ENCODE results near the gene ATP8B4.

The ATP8B4 gene

DNA sequence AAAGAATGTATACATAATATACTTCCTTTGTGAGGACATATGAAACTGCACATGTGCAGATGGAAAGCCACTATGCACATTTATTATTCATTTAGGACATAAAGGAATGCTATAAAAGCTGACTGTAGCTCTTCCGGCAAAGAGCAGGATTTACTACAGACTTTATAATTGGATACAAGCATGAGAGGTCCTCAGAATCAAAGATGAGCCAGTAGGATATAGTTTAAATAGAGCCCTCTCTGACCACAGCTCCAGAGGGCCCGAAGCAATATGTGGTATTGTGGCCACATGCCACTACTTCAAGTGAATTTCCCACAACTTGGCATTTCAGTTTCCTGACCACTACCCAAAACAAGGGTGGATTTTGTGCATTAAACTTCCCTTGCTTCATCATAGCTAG is 140.9 kb downstream of the ATP8B4 start:
- no peaks in the 10 kb centered on the region for H3K9me3 ChIP-seq (ENCODE audit: insufficient read depth, low read depth, low read length)
- no peak overlapping the region for H4K91ac ChIP-seq (ENCODE audit: low read depth, low read length)
- H2BK12ac ChIP-seq (ENCODE audit: low read length), result peak overlapping the region; percentile 44
- H2BK120ac ChIP-seq (ENCODE audit: insufficient read depth, low read length, poor library complexity), result no peak overlapping the region
- H3K79me1 ChIP-seq (ENCODE audit: low read length), result no peaks in the 10 kb centered on the region
- no peaks in the 10 kb centered on the region for H3K27me3 ChIP-seq (ENCODE audit: insufficient read depth, low read length)
- no peak overlapping the region for H3K9ac ChIP-seq (ENCODE audit: low read length)
- WGBS (ENCODE audit: extremely low coverage, insufficient coverage, insufficient read length), result no CpG with 5 or more reads among the region's 2 CpGs
- no peak for DNase-seq
- no peak overlapping the region for H4K8ac ChIP-seq (ENCODE audit: low read depth, low read length)
- H3K4ac ChIP-seq (ENCODE audit: low read depth, low read length), result no peak overlapping the region
- H3K23ac ChIP-seq (ENCODE audit: low read length), result no peak overlapping the region
- no peaks in the 10 kb centered on the region for H3K36me3 ChIP-seq (ENCODE audit: control insufficient read depth in 1 of 2, insufficient read depth in 2 of 2, low read length in 2 of 2)
- H3K79me2 ChIP-seq (ENCODE audit: control insufficient read depth, insufficient read depth, low read length, poor library complexity), result no peaks in the 10 kb centered on the region
- no peak overlapping the region for H3K4me3 ChIP-seq (ENCODE audit: low read depth, low read length)
- no peak overlapping the region for H3K14ac ChIP-seq (ENCODE audit: low read length)
- no peak overlapping the region for H3K4me2 ChIP-seq (ENCODE audit: low read length)
- no peaks in the 10 kb centered on the region for H3K4me1 ChIP-seq (ENCODE audit: control insufficient read depth in 1 of 2, insufficient read depth in 2 of 2, low read length in 2 of 2)
- no peak overlapping the region for H2AFZ ChIP-seq (ENCODE audit: insufficient read depth, low read length, poor library complexity)
- H3K27ac ChIP-seq (ENCODE audit: low read depth, low read length), result no peak overlapping the region
- H2BK5ac ChIP-seq (ENCODE audit: low read depth, low read length, poor library complexity), result no peak overlapping the region
- H3K18ac ChIP-seq (ENCODE audit: low read length), result no peak overlapping the region
- H2AK5ac ChIP-seq (ENCODE audit: low read length), result no peak overlapping the region
- H4K12ac ChIP-seq (ENCODE audit: low read depth, low read length), result no peak overlapping the region

DNA sequence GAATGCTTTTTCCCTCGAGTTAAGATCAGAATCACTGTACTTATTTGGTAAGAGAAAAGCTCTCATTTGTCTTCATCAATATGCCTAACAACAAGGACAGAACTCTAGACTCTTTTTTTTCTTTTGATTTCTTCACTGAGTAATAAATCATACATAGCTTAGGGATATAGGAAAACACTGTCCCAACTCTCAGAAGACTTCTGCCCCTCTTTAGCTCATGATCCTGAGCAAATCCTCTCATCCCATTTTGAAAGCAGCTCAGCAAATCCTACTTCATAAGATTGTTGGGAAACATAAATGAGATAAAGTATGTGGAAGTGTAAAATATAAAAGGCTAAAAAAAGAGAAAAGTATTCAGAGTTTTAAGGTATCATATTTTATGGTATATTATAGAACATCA is 141.7 kb downstream of the ATP8B4 start:
- Histone ChIP-seq H2BK120ac (ENCODE audit: insufficient read depth, low read length, poor library complexity) (no peak overlapping the region), H3K4me3 (ENCODE audit: low read depth, low read length) (no peak overlapping the region), H3K4me1 (ENCODE audit: control insufficient read depth in 1 of 2, insufficient read depth in 2 of 2, low read length in 2 of 2) (no peaks in the 10 kb centered on the region), H3K9ac (ENCODE audit: low read length) (no peak overlapping the region), H4K91ac (ENCODE audit: low read depth, low read length) (no peak overlapping the region), H2AFZ (ENCODE audit: insufficient read depth, low read length, poor library complexity) (no peak overlapping the region), H2BK12ac (ENCODE audit: low read length) (no peak overlapping the region), H3K27ac (ENCODE audit: low read depth, low read length) (no peak overlapping the region), H4K8ac (ENCODE audit: low read depth, low read length) (no peak overlapping the region), H2AK5ac (ENCODE audit: low read length) (no peak overlapping the region), H3K4me2 (ENCODE audit: low read length) (no peak overlapping the region), H4K12ac (ENCODE audit: low read depth, low read length) (no peak overlapping the region), H3K79me1 (ENCODE audit: low read length) (no peaks in the 10 kb centered on the region), H3K9me3 (ENCODE audit: insufficient read depth, low read depth, low read length) (no peaks in the 10 kb centered on the region), H3K14ac (ENCODE audit: low read length) (no peak overlapping the region), H3K4ac (ENCODE audit: low read depth, low read length) (no peak overlapping the region), H3K27me3 (ENCODE audit: insufficient read depth, low read length) (no peaks in the 10 kb centered on the region), H3K79me2 (ENCODE audit: control insufficient read depth, insufficient read depth, low read length, poor library complexity) (no peaks in the 10 kb centered on the region), H3K23ac (ENCODE audit: low read length) (no peak overlapping the region), H2BK5ac (ENCODE audit: low read depth, low read length, poor library complexity) (no peak overlapping the region), H3K18ac (ENCODE audit: low read length) (no peak overlapping the region), H3K36me3 (ENCODE audit: control insufficient read depth in 1 of 2, insufficient read depth in 2 of 2, low read length in 2 of 2) (no peaks in the 10 kb centered on the region)
- no CpG with 5 or more reads among the region's 1 CpG for WGBS (ENCODE audit: extremely low coverage, insufficient coverage, insufficient read length)
- no peak for DNase-seq

DNA sequence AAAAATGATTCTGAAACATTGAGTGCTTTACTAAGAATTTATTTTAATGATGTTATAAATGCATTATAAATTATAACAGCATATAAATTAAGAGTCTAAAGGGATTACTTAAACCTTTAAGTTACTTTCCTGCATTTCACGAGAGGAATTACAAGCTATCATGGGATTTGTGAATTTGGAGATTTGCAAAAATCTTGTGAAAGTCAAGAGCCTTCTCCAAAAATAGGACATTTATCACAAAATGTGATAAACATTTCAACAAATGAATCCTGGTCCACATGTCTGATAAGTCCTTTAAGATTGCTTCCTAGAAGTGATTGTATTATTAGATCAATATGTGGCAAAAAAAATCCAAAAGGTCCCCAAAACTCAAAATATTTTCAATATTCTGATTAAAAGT is 154.5 kb downstream of the ATP8B4 start:
- no peak for DNase-seq
- Histone ChIP-seq H3K9ac (ENCODE audit: low read length) (no peak overlapping the region), H4K91ac (ENCODE audit: low read depth, low read length) (no peak overlapping the region), H3K79me2 (ENCODE audit: control insufficient read depth, insufficient read depth, low read length, poor library complexity) (no peaks in the 10 kb centered on the region), H2AFZ (ENCODE audit: insufficient read depth, low read length, poor library complexity) (no peak overlapping the region), H2BK120ac (ENCODE audit: insufficient read depth, low read length, poor library complexity) (no peak overlapping the region), H3K79me1 (ENCODE audit: low read length) (no peaks in the 10 kb centered on the region), H2BK12ac (ENCODE audit: low read length) (no peak overlapping the region), H3K18ac (ENCODE audit: low read length) (no peak overlapping the region), H3K27ac (ENCODE audit: low read depth, low read length) (no peak overlapping the region), H2BK5ac (ENCODE audit: low read depth, low read length, poor library complexity) (no peak overlapping the region), H3K4me3 (ENCODE audit: low read depth, low read length) (no peak overlapping the region), H3K4ac (ENCODE audit: low read depth, low read length) (no peak overlapping the region), H3K4me2 (ENCODE audit: low read length) (no peak overlapping the region), H4K12ac (ENCODE audit: low read depth, low read length) (no peak overlapping the region), H3K4me1 (ENCODE audit: control insufficient read depth in 1 of 2, insufficient read depth in 2 of 2, low read length in 2 of 2) (no peaks in the 10 kb centered on the region), H3K9me3 (ENCODE audit: insufficient read depth, low read depth, low read length) (peaks cover 3% of the 10 kb centered on the region), H3K14ac (ENCODE audit: low read length) (no peak overlapping the region), H3K27me3 (ENCODE audit: insufficient read depth, low read length) (no peaks in the 10 kb centered on the region), H4K8ac (ENCODE audit: low read depth, low read length) (no peak overlapping the region), H3K23ac (ENCODE audit: low read length) (no peak overlapping the region), H2AK5ac (ENCODE audit: low read length) (no peak overlapping the region), H3K36me3 (ENCODE audit: control insufficient read depth in 1 of 2, insufficient read depth in 2 of 2, low read length in 2 of 2) (no peaks in the 10 kb centered on the region)
- no CpG with 5 or more reads among the region's 1 CpG for WGBS (ENCODE audit: extremely low coverage, insufficient coverage, insufficient read length)

DNA sequence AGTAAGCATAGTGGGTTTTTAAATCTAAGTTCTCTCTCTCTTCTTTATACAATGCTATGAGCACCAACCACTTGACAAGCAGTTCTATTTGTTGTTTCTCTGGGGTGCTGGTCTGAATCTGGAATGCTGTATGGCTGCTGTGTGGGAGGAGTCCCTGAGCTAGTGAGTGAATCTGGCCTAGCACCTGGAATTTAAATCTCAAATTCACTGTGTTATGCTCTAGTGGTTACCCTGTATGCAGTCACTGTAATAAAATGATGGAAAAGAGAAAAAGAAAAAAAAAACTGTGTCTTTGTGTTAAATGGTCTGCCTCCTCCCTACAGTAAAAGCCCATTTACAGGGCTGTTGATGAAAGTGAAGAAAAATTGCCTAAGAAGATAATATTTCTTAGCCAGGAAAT is 155.0 kb downstream of the ATP8B4 start:
- Histone ChIP-seq H3K9me3 (ENCODE audit: insufficient read depth, low read depth, low read length) (peaks cover 3% of the 10 kb centered on the region), H3K14ac (ENCODE audit: low read length) (no peak overlapping the region), H3K23ac (ENCODE audit: low read length) (no peak overlapping the region)

More for the DNA sequence above, 155.0 kb downstream of the ATP8B4 start:
- Histone ChIP-seq H3K4me2 (ENCODE audit: low read length) (no peak overlapping the region), H2AK5ac (ENCODE audit: low read length) (no peak overlapping the region), H3K79me1 (ENCODE audit: low read length) (no peaks in the 10 kb centered on the region), H3K9ac (ENCODE audit: low read length) (no peak overlapping the region), H2BK120ac (ENCODE audit: insufficient read depth, low read length, poor library complexity) (no peak overlapping the region), H3K36me3 (ENCODE audit: control insufficient read depth in 1 of 2, insufficient read depth in 2 of 2, low read length in 2 of 2) (no peaks in the 10 kb centered on the region), H3K4me3 (ENCODE audit: low read depth, low read length) (no peak overlapping the region), H2BK5ac (ENCODE audit: low read depth, low read length, poor library complexity) (no peak overlapping the region), H2BK12ac (ENCODE audit: low read length) (no peak overlapping the region), H4K12ac (ENCODE audit: low read depth, low read length) (no peak overlapping the region), H3K27me3 (ENCODE audit: insufficient read depth, low read length) (no peaks in the 10 kb centered on the region), H3K4ac (ENCODE audit: low read depth, low read length) (no peak overlapping the region), H3K27ac (ENCODE audit: low read depth, low read length) (no peak overlapping the region), H4K8ac (ENCODE audit: low read depth, low read length) (no peak overlapping the region), H2AFZ (ENCODE audit: insufficient read depth, low read length, poor library complexity) (no peak overlapping the region), H3K18ac (ENCODE audit: low read length) (no peak overlapping the region), H3K4me1 (ENCODE audit: control insufficient read depth in 1 of 2, insufficient read depth in 2 of 2, low read length in 2 of 2) (no peaks in the 10 kb centered on the region), H4K91ac (ENCODE audit: low read depth, low read length) (no peak overlapping the region), H3K79me2 (ENCODE audit: control insufficient read depth, insufficient read depth, low read length, poor library complexity) (no peaks in the 10 kb centered on the region)
- no peak for DNase-seq
